CD14-positive monocyte (primary cell): ENCODE data around the gene PTPRE. TPM values are rescaled to one million over a fixed set of nuclear protein-coding genes. Genes with fewer than 3 reads are reported as not detected.

Source experiments
- DNase-seq, 3 donors: peaks; one replicate each; pipeline ENCODE4 v3.0.0-alpha.2; 2011 to 2022
- H2AFZ ChIP-seq: 2 replicates; pipeline ENCODE4 v1.6.0; 2012; ENCODE audit warnings: mild to moderate bottlenecking, low read depth, low read length, inconsistent platforms; ENCODE audit not compliant: insufficient read depth, poor library complexity, severe bottlenecking
- H3K27ac ChIP-seq, 2 donors: 1 replicate in 1 of 2; 2 replicates in 1 of 2; pipeline ENCODE4 v1.5.1; 2012 to 2013; ENCODE audit warnings: low read length in 2 of 2, control low read depth in 1 of 2, inconsistent platforms in 1 of 2, low read depth in 1 of 2, mild to moderate bottlenecking in 1 of 2
- H3K27me3 ChIP-seq, 2 donors: one replicate each; pipeline versions ENCODE4 v1.6.0 to v1.6.1; 2011 to 2013; ENCODE audit warnings: low read length in 2 of 2; ENCODE audit not compliant: control insufficient read depth in 2 of 2, insufficient read depth in 2 of 2
- H3K36me3 ChIP-seq, 2 donors: replicated peaks in 1 of 2; 1 replicate in 1 of 2; 2 replicates in 1 of 2; pipeline versions ENCODE4 v1.5.1 to v1.6.1; 2012 to 2013; ENCODE audit warnings: low read length in 2 of 2, control low read depth in 1 of 2, inconsistent platforms in 1 of 2, mild to moderate bottlenecking in 1 of 2; ENCODE audit not compliant: insufficient read depth in 2 of 2, control insufficient read depth in 1 of 2
- H3K4me1 ChIP-seq, 2 donors: 1 replicate in 1 of 2; 2 replicates in 1 of 2; pipeline versions ENCODE4 v1.5.1 to v1.6.1; 2012 to 2013; ENCODE audit warnings: low read length in 2 of 2, control low read depth in 1 of 2, inconsistent platforms in 1 of 2, mild to moderate bottlenecking in 1 of 2, moderate library complexity in 1 of 2; ENCODE audit not compliant: insufficient read depth in 2 of 2, control insufficient read depth in 1 of 2
- H3K4me2 ChIP-seq: replicated peaks from 2 replicates; pipeline ENCODE3; 2012; ENCODE audit warnings: low read length, moderate library complexity, mild to moderate bottlenecking; ENCODE audit not compliant: poor library complexity, severe bottlenecking; ENCODE audit errors: extremely low read depth
- H3K4me3 ChIP-seq, 3 experiments: fragments of 200-600 bp in 1 of 3; sonication (generic) in 1 of 3; replicated peaks in 1 of 3; 1 replicate in 2 of 3; 2 replicates in 1 of 3; pipeline ENCODE4 v1.5.1; 2011 to 2013; ENCODE audit warnings: low read length in 3 of 3, mild to moderate bottlenecking in 3 of 3, control low read depth in 2 of 3, low read depth in 2 of 3, inconsistent platforms in 1 of 3, moderate library complexity in 1 of 3
- H3K79me2 ChIP-seq: 2 replicates; pipeline ENCODE4 v1.6.0; 2012; ENCODE audit warnings: mild to moderate bottlenecking, control low read depth, inconsistent platforms, low read length, moderate library complexity; ENCODE audit not compliant: insufficient read depth
- H3K9ac ChIP-seq: 2 replicates; pipeline ENCODE4 v1.6.0; 2017; ENCODE audit warnings: low read length, mild to moderate bottlenecking; ENCODE audit not compliant: insufficient read depth, poor library complexity, severe bottlenecking
- H3K9me3 ChIP-seq, 2 donors: replicated peaks in 1 of 2; 1 replicate in 1 of 2; 2 replicates in 1 of 2; pipeline versions ENCODE4 v1.5.1 to v1.6.1; 2012 to 2013; ENCODE audit warnings: low read length in 2 of 2, control low read depth in 1 of 2; ENCODE audit not compliant: control insufficient read depth in 1 of 2, insufficient read depth in 1 of 2
- H4K20me1 ChIP-seq: 2 replicates; pipeline ENCODE4 v1.6.0; 2012; ENCODE audit warnings: mild to moderate bottlenecking, low read length, control low read depth, moderate library complexity; ENCODE audit not compliant: insufficient read depth
- H3K27ac Mint-ChIP-seq, 7 donors: one replicate each; pipeline ENCODE4 v1.8.0; 2020; ENCODE audit warnings: mild to moderate bottlenecking in 7 of 7, mixed read lengths in 7 of 7, moderate library complexity in 6 of 7, inconsistent platforms in 2 of 7
- H3K27me3 Mint-ChIP-seq, 3 donors: one replicate each; pipeline ENCODE4 v1.8.0; 2021 to 2022; ENCODE audit warnings: low read depth in 3 of 3, mild to moderate bottlenecking in 3 of 3, mixed read lengths in 3 of 3, moderate library complexity in 3 of 3, inconsistent platforms in 1 of 3
- H3K36me3 Mint-ChIP-seq, 2 donors: one replicate each; pipeline ENCODE4 v1.8.0; 2020; ENCODE audit warnings: mixed read lengths in 2 of 2, inconsistent platforms in 1 of 2, mild to moderate bottlenecking in 1 of 2
- H3K4me1 Mint-ChIP-seq: one replicate; pipeline ENCODE4 v1.8.0; 2020; ENCODE audit warnings: mild to moderate bottlenecking, mixed read lengths
- H3K4me3 Mint-ChIP-seq, 2 donors: one replicate each; pipeline ENCODE4 v1.8.0; 2020; ENCODE audit warnings: mild to moderate bottlenecking in 2 of 2, mixed read lengths in 2 of 2, moderate library complexity in 1 of 2
- H3K9me3 Mint-ChIP-seq, 7 donors: one replicate each; pipeline ENCODE4 v1.8.0; 2020 to 2022; ENCODE audit warnings: mixed read lengths in 7 of 7, mild to moderate bottlenecking in 6 of 7, moderate library complexity in 6 of 7, inconsistent platforms in 2 of 7
- WGBS: methylation state at CpG from one replicate; pipeline ENCODE4 v1.1.5; 2013; ENCODE audit warnings: missing lambda C conversion rate; ENCODE audit not compliant: insufficient coverage; 5-methylcytosine and 5-hydroxymethylcytosine counted together
- intact Hi-C, 2 donors: fragments of 100-400 bp; cut with micrococcal nuclease; formaldehyde crosslinking; loops; one replicate each; pipeline versions ENCODE4 v1.15.0 to v1.15.1; 2023
- polyA plus RNA-seq, 3 donors: library from polyadenylated mRNA; depleted of rRNA in 1 of 3; unstranded in 2 of 3; stranded (reverse) in 1 of 3; fragments of 300-500 nt in 2 of 3; fragments of >200 nt in 1 of 3; fragmentation: Illumina TruSeq in 2 of 3; gene quantifications; 1 replicate in 2 of 3; 2 replicates in 1 of 3; pipeline ENCODE4 v1.2.3, GENCODE V29; 2012 to 2021
- TF ChIP-seq, protein P1 (sequence below): fragments of 200-600 bp; IDR thresholded peaks from one replicate; pipeline ENCODE4 v1.8.0; 2022; ENCODE audit warnings: antibody characterized with exemption, mild to moderate bottlenecking

PTPRE gene
- polyA plus RNA-seq, 3 donors = 95.2 to 271 (median 125) TPM

DNA sequence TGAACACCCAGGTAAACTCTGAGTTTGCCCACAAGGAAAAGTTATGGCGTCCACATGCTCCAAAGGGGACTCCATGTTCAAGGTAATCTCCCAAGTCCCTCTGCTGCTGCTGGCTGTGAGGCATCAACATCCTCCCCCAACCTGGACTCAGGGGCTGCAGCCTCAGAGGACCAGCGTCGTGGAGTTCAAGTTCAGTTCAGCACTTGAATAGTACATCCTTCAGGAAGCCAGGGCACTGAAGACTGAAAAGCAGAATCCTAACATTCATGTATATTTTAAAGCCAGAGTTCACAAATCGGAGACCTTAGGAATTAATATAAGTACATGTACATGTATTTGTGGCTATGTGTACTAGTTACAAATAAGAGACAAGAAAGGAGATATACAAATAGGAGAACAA is 90.4 kb downstream of the PTPRE start:
- Mint-ChIP-seq H3K27ac (peak overlapping the region in 3 of 7 donors; percentile 16 to 20 (median 18)), H3K4me1 (peaks cover 51% of the 10 kb centered on the region), H3K27me3 (peaks cover 0 to 3% (median 0%) of the 10 kb centered on the region in 3 donors), H3K36me3 (peaks cover 24 to 28% of the 10 kb centered on the region in 2 donors), H3K4me3 (no peak overlapping the region), H3K9me3 (no peaks in the 10 kb centered on the region)
- peaks cover 8% of the 10 kb centered on the region for H3K79me2 ChIP-seq
- WGBS = 83% methylated on average over 1 of the region's 4 CpGs
- H4K20me1 ChIP-seq = peaks cover 94% of the 10 kb centered on the region
- TF ChIP-seq, protein P1, sequence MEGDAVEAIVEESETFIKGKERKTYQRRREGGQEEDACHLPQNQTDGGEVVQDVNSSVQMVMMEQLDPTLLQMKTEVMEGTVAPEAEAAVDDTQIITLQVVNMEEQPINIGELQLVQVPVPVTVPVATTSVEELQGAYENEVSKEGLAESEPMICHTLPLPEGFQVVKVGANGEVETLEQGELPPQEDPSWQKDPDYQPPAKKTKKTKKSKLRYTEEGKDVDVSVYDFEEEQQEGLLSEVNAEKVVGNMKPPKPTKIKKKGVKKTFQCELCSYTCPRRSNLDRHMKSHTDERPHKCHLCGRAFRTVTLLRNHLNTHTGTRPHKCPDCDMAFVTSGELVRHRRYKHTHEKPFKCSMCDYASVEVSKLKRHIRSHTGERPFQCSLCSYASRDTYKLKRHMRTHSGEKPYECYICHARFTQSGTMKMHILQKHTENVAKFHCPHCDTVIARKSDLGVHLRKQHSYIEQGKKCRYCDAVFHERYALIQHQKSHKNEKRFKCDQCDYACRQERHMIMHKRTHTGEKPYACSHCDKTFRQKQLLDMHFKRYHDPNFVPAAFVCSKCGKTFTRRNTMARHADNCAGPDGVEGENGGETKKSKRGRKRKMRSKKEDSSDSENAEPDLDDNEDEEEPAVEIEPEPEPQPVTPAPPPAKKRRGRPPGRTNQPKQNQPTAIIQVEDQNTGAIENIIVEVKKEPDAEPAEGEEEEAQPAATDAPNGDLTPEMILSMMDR = no peak
- no peak overlapping the region for H3K27ac ChIP-seq
- no peak overlapping the region for H3K4me3 ChIP-seq
- H3K9ac ChIP-seq = no peak overlapping the region
- peaks cover 0 to 10% of the 10 kb centered on the region in 2 donors for H3K36me3 ChIP-seq
- DNase-seq = no peak
- no peaks in the 10 kb centered on the region for H3K27me3 ChIP-seq
- H3K4me1 ChIP-seq = peaks cover 36 to 37% of the 10 kb centered on the region in 2 donors
- intact Hi-C loops = no loop called here
- no peak overlapping the region for H2AFZ ChIP-seq
- no peak overlapping the region for H3K4me2 ChIP-seq
- H3K9me3 ChIP-seq = no peaks in the 10 kb centered on the region

DNA sequence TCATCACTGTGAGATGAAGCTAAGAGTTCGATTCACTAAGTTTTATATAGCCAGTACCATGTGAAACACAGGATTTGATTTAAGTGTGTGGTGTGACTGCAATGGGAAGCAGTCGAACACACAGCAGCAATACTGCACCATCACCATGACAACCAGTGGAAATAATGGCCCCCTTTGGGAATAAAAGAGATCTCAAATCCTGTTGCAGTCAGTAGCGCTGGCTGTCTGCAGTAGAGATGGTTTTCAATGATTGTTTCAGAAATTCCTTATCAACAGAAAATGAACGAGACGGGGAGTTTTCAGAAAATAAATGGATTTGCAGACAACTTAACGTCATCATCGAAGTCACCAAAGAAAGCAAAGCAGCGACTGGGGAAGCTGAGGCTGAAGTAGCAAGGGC is 91.0 kb downstream of the PTPRE start:
- Histone ChIP-seq H3K27ac (no peak overlapping the region), H3K79me2 (peaks cover 9% of the 10 kb centered on the region), H3K4me1 (peaks cover 37 to 38% of the 10 kb centered on the region in 2 donors), H4K20me1 (peaks cover 95% of the 10 kb centered on the region), H2AFZ (no peak overlapping the region), H3K9ac (no peak overlapping the region), H3K27me3 (no peaks in the 10 kb centered on the region), H3K4me2 (no peak overlapping the region), H3K36me3 (peaks cover 0 to 10% of the 10 kb centered on the region in 2 donors), H3K9me3 (no peaks in the 10 kb centered on the region), H3K4me3 (no peak overlapping the region)
- no peaks in the 10 kb centered on the region for H3K9me3 Mint-ChIP-seq
- intact Hi-C loops = no loop called here
- peaks cover 0 to 3% (median 0%) of the 10 kb centered on the region in 3 donors for H3K27me3 Mint-ChIP-seq
- H3K4me1 Mint-ChIP-seq = peaks cover 52% of the 10 kb centered on the region
- H3K27ac Mint-ChIP-seq = peak overlapping the region in 1 of 7 donors; percentile 39
- TF ChIP-seq, protein P1 = no peak
- 96% methylated on average over 5 of the region's 8 CpGs for WGBS
- no peak overlapping the region for H3K4me3 Mint-ChIP-seq
- peaks cover 24 to 28% of the 10 kb centered on the region in 2 donors for H3K36me3 Mint-ChIP-seq
- DNase-seq = no peak
